Epithelial cell of prostate (primary cell): ENCODE results near the gene ARHGAP9.
A peak's percentile ranks its signal among the peaks of the same experiment; 100 is the strongest.

Experiments used
- DNase-seq: peaks from one replicate; pipeline ENCODE4 v3.0.0-alpha.2; 2011; ENCODE audit warnings: low read depth, low spot score
- H3K27ac ChIP-seq: fragments of 450-650 bp; 2 replicates; pipeline ENCODE4 v1.5.1; 2017; ENCODE audit warnings: mild to moderate bottlenecking

ARHGAP9 gene

GRCh38 chr12:57479376-57480115 is at the start of gene ARHGAP9:
TSS of gene ARHGAP9 (minus strand) at chr12:57479866. CDS start at chr12:57479406, 460 bp downstream.
- DNase-seq = no peak

GRCh38 chr12:57528831-57529555 is 49.3 kb upstream of the ARHGAP9 start:
- no peak for DNase-seq
- no peak overlapping the region for H3K27ac ChIP-seq

More at GRCh38 chr12:57479376-57480115, at the start of gene ARHGAP9:
- no peak within 1 kb of the TSS for H3K27ac ChIP-seq

GRCh38 chr12:57528176-57528575 is 48.5 kb upstream of the ARHGAP9 start:
- H3K27ac ChIP-seq = no peak overlapping the region
- no peak for DNase-seq

GRCh38 chr12:57527184-57527583 is 47.5 kb upstream of the ARHGAP9 start:
- no peak for DNase-seq
- no peak overlapping the region for H3K27ac ChIP-seq

GRCh38 chr12:57526477-57527126 is 46.9 kb upstream of the ARHGAP9 start:
- no peak for DNase-seq
- H3K27ac ChIP-seq = no peak overlapping the region

GRCh38 chr12:57525615-57526383 is 46.1 kb upstream of the ARHGAP9 start:
- H3K27ac ChIP-seq = no peak overlapping the region
- no peak for DNase-seq

- DNase-seq = no peak
- H3K27ac ChIP-seq = no peak overlapping the region
Observed at GRCh38 chr12:57524814-57525614, 45.3 kb upstream of the ARHGAP9 start.

GRCh38 chr12:57523706-57524614 is 44.3 kb upstream of the ARHGAP9 start:
- DNase-seq = no peak
- H3K27ac ChIP-seq = peak overlapping the region; percentile 98

GRCh38 chr12:57522887-57523705 is 43.4 kb upstream of the ARHGAP9 start:
- no peak for DNase-seq
- peak overlapping the region; percentile 98 for H3K27ac ChIP-seq

GRCh38 chr12:57522011-57522886 is 42.6 kb upstream of the ARHGAP9 start, which contains the start of gene MBD6:
TSS of gene MBD6 (plus strand) at chr12:57522824. CDS start at chr12:57524304, 1,480 bp downstream.
- peak; percentile 78 for DNase-seq
- H3K27ac ChIP-seq = peak within 1 kb of the TSS; percentile 98

GRCh38 chr12:57521525-57522010 is 41.9 kb upstream of the ARHGAP9 start:
- H3K27ac ChIP-seq = peak overlapping the region; percentile 98
- DNase-seq = peak; percentile 20

- DNase-seq = peak; percentile 83
- H3K27ac ChIP-seq = peak within 1 kb of the TSS; percentile 98
Observed at GRCh38 chr12:57520053-57520818, 40.6 kb upstream of the ARHGAP9 start, which contains the start of gene DDIT3. TSS of gene DDIT3 (minus strand) at chr12:57520514. CDS start at chr12:57517406, 3,108 bp downstream.

GRCh38 chr12:57519796-57520052 is 40.1 kb upstream of the ARHGAP9 start:
- H3K27ac ChIP-seq = peak overlapping the region; percentile 98
- no peak for DNase-seq

GRCh38 chr12:57518920-57519795 is 39.5 kb upstream of the ARHGAP9 start:
- peak overlapping the region; percentile 98 for H3K27ac ChIP-seq
- no peak for DNase-seq
